Measurements from ENCODE around the gene LRP11.

DNA sequence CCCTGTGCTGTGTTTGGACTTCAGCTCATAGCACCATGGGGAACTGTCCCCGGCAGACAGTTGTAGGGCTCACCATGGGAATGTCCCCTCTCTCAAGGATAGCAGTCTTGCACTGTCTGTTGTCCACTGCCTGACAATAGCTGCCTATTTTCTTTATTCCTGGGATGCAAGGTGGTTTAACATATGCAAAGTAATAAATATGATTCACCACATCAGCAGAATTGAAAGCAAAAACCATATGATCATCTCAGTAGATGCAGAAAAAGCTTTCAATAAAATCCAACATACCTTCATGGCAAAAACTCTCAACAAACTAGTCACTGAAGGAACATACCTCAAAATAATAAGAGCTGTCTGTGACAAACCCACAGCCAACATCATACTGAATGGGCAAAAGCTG lies 13.5 kb upstream of the LRP11 start:
- TF ChIP-seq, protein P1, sequence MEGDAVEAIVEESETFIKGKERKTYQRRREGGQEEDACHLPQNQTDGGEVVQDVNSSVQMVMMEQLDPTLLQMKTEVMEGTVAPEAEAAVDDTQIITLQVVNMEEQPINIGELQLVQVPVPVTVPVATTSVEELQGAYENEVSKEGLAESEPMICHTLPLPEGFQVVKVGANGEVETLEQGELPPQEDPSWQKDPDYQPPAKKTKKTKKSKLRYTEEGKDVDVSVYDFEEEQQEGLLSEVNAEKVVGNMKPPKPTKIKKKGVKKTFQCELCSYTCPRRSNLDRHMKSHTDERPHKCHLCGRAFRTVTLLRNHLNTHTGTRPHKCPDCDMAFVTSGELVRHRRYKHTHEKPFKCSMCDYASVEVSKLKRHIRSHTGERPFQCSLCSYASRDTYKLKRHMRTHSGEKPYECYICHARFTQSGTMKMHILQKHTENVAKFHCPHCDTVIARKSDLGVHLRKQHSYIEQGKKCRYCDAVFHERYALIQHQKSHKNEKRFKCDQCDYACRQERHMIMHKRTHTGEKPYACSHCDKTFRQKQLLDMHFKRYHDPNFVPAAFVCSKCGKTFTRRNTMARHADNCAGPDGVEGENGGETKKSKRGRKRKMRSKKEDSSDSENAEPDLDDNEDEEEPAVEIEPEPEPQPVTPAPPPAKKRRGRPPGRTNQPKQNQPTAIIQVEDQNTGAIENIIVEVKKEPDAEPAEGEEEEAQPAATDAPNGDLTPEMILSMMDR (IDR thresholded peaks at IDR 0.05; ENCODE audit: insufficient read depth, low read length): no peak
- TF ChIP-seq POLR2AphosphoS5 (IDR thresholded peaks at IDR 0.05; ENCODE audit: low read depth) (no peak), GABPA (IDR thresholded peaks at IDR 0.05; ENCODE audit: low read depth) (no peak), SPI1 (IDR thresholded peaks at IDR 0.05; ENCODE audit: borderline replicate concordance, low read depth) (no peak)
- TF ChIP-seq, protein P2, sequence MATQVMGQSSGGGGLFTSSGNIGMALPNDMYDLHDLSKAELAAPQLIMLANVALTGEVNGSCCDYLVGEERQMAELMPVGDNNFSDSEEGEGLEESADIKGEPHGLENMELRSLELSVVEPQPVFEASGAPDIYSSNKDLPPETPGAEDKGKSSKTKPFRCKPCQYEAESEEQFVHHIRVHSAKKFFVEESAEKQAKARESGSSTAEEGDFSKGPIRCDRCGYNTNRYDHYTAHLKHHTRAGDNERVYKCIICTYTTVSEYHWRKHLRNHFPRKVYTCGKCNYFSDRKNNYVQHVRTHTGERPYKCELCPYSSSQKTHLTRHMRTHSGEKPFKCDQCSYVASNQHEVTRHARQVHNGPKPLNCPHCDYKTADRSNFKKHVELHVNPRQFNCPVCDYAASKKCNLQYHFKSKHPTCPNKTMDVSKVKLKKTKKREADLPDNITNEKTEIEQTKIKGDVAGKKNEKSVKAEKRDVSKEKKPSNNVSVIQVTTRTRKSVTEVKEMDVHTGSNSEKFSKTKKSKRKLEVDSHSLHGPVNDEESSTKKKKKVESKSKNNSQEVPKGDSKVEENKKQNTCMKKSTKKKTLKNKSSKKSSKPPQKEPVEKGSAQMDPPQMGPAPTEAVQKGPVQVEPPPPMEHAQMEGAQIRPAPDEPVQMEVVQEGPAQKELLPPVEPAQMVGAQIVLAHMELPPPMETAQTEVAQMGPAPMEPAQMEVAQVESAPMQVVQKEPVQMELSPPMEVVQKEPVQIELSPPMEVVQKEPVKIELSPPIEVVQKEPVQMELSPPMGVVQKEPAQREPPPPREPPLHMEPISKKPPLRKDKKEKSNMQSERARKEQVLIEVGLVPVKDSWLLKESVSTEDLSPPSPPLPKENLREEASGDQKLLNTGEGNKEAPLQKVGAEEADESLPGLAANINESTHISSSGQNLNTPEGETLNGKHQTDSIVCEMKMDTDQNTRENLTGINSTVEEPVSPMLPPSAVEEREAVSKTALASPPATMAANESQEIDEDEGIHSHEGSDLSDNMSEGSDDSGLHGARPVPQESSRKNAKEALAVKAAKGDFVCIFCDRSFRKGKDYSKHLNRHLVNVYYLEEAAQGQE (IDR thresholded peaks at IDR 0.05; ENCODE audit: insufficient replicate concordance, low read depth): no peak

Data from HL-60 (cell line).